Renal cortical epithelial cell (primary cell): Measurements from ENCODE around the gene ACACB. TPM values are rescaled to one million over a fixed set of nuclear protein-coding genes. Genes with fewer than 3 reads are reported as not detected.

Source experiments
- DNase-seq: peaks from one replicate; pipeline ENCODE4 v3.0.0-alpha.2; 2011; ENCODE audit warnings: low read depth
- total RNA-seq: library from RNA; depleted of rRNA; stranded (reverse); fragments of >200 nt; gene quantifications from 2 replicates; pipeline ENCODE4 v1.2.3, GENCODE V29; 2014

The ACACB gene
- total RNA-seq, 1 donor from 2014 or later: 8.9 TPM

DNA sequence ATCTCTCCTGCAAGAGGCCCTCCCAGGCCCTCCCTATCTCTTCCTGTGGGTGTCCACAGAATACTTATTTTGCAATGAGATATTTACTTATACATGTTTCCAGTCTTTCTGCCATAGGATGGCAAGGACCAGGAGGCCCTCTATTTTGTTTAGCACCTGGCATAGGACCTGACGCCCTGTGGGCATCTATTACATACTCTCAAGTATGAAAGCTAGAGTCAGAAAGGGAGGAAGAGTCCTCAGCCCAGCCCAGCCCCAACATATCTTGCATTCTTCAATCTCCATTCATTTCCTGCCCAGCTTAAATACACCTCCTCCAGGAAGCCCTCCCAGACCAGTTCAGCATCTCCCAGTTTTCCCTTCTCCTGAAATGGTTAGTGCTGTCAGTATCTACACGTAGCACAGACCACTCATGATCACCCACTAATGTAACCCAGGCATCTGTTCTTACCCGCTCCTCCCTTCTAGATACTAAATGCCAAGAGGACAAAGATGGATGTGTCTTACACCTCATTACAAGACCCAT, 185.3 kb downstream of the ACACB start:
- DNase-seq: no peak

DNA sequence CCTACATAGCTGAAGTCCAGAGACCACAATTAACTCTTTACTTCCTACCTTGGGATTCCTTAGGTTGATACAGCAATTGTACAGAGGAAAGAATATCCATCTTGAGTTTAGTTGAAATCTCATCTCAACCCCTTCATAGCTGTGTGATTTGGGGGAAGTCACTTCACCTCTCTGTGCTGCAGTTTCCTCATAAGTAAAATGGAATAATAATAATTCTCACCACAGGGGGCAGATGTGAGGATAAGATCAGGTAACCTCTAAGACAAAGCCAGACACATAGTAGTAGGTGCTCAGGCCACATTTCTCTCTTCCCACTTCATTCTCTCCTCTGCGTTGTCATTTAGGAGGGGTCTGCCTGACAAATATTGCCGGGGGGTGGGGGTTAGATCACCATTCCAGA, 186.0 kb downstream of the ACACB start:
- DNase-seq: no peak

GRCh38 chr12:109302770-109303169, 186.4 kb downstream of the ACACB start:
- DNase-seq: no peak

DNA sequence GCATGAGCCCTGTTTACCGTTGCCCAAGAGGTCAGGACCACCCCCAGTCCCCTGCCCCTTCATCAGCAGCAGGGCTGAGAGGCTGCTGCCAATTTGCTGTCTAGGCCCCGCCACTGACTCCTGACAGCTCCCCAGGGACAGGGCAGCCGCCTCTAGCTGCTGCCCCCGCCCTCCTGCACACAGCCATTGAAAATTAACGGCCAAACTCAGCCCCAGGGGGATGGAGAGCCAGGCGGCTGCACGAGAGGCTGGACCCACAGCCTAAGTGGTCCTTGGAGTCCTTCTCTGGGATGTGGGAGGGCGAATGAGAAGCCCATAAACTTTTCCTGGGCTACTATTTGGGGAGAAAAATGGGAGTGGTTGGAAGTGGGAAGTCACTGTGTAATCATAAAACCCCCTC, 188.1 kb downstream of the ACACB start:
- no peak for DNase-seq

- DNase-seq: no peak
Observed at GRCh38 chr12:109305547-109305946, 189.2 kb downstream of the ACACB start.

GRCh38 chr12:109307051-109307450, 190.7 kb downstream of the ACACB start:
- no peak for DNase-seq

- no peak for DNase-seq
Observed at GRCh38 chr12:109308534-109309380, 192.4 kb downstream of the ACACB start, which contains the start of gene FOXN4. Gene FOXN4 (minus strand): TSS chr12:109309284. CDS start chr12:109308321, 963 bp downstream.

DNA sequence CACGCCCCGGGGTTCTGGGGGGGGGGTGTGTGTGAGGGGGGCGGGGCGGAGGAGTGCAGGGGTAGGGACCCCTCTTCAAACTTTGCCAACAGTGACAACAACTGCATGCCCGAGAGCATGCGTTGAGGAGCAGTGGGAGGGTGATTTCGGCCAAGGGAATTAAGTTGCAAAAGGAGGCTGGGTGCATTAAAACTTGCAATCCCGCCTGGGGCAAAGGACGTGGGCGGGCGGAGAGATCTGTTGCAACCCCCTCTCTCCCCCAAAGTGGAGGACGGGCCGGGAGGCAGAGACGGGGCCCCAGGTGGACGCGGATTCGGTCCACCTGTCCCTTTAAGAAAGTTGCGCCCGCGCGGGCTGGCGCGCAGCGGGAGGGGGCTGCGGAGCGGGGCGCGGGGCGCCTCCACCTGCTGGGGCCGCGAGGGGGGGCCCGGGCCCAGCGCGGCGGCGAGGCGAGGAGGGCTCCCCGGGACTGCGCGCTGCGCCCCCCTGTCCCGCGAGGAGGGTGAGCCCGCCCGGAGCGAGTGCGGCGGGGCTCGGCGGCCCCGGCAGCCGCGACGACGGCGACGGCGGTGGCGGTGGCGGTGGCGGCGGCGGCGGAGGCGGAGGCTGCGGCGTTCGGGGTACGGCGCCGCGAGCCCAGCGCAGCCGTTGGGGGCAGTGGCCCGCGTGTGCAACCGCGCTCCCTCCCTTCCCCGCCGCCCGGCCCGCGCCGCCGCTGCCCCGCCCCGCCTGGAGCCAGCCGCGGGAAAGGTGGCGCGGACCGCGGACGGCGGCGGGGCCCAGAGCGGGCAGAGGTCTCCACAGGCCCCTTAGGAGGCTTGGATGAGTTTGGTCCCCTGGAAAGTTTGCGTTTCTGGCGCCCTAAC, 193.2 kb downstream of the ACACB start:
- DNase-seq: no peak

GRCh38 chr12:109310247-109311125, 194.1 kb downstream of the ACACB start:
- no peak for DNase-seq

Other genes with a start within 250 kb of the ACACB start
- gene DAO, start 236.5 kb upstream of the ACACB start, total RNA-seq: not detected in 2 replicates
- gene SVOP, start 95.5 kb upstream of the ACACB start, total RNA-seq: not detected in 2 replicates
- gene USP30, start 64.0 kb upstream of the ACACB start, total RNA-seq: 6.9 and 10.9 TPM in 2 replicates
- 13.9 and 19.6 TPM in 2 replicates for gene ALKBH2, start 23.1 kb upstream of the ACACB start, total RNA-seq
- gene UNG, start 19.0 kb upstream of the ACACB start, total RNA-seq: 21.5 and 27.1 TPM in 2 replicates
- gene FOXN4, start 192.7 kb downstream of the ACACB start, total RNA-seq: not detected in 2 replicates
- not detected in 2 replicates for gene MYO1H, start 231.3 kb downstream of the ACACB start, total RNA-seq